Neural cell (in vitro differentiated cells): ENCODE results near the gene KBTBD7.
"Not testable (repeated sequence)": the region's sequence is repeated elsewhere in the genome, so short reads cannot be mapped to it uniquely, and the experiment has no call there.

Source experiments
- EZH2 ChIP-seq: fragments of 200-600, 300-800 bp; shearing (Covaris generic), sonication (generic); IDR thresholded peaks from 2 replicates; pipeline ENCODE4 v1.6.1; 2014; ENCODE audit warnings: antibody characterized with exemption, low read length, borderline replicate concordance, mild to moderate bottlenecking; ENCODE audit not compliant: insufficient read depth, poor library complexity, severe bottlenecking
- MXI1 ChIP-seq: fragments of 450-650 bp; conservative IDR thresholded peaks from 2 replicates; pipeline ENCODE4 v1.6.1; 2014; ENCODE audit warnings: antibody characterized with exemption, mild to moderate bottlenecking; ENCODE audit not compliant: poor library complexity, severe bottlenecking
- POLR2AphosphoS5 ChIP-seq: IDR thresholded peaks from 2 replicates; pipeline ENCODE4 v1.6.1; 2012
- RAD21 ChIP-seq: fragments of 450-650 bp; conservative IDR thresholded peaks from 2 replicates; pipeline ENCODE4 v1.6.1; 2014; ENCODE audit warnings: antibody characterized with exemption, mild to moderate bottlenecking, moderate library complexity
- TAF1 ChIP-seq: IDR thresholded peaks from 2 replicates; pipeline ENCODE4 v1.6.1; 2012; ENCODE audit warnings: low read depth
- TF ChIP-seq, protein P1 (sequence below): fragments of 450-650 bp; IDR thresholded peaks from 2 replicates; pipeline ENCODE4 v1.5.1; 2014; ENCODE audit warnings: antibody characterized with exemption, mild to moderate bottlenecking, moderate library complexity; ENCODE audit not compliant: poor library complexity, severe bottlenecking
- TF ChIP-seq, protein P2 (sequence below): IDR thresholded peaks from 2 replicates; pipeline ENCODE4 v1.6.1; 2012; ENCODE audit warnings: borderline replicate concordance

DNA sequence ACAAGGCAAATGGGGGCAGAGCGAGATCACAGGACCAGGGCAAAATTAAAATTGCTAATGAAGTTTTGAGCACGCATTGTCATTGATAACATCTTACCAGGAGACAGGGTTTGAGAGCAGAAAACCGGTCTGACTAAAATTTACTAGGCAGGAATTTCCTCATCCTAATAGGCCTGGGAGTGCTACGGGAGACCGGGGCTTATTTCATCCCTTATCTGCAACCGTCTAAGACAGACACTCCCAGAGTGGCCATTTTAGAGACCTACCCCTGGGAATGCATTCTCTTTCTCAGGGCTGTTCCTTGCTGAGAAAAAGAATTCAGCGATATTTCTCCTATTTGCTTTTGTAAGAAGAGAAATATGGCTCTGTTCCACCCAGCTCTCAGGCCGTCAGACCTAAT is 18.8 kb downstream of the KBTBD7 start:
- TF ChIP-seq EZH2, TAF1, RAD21, MXI1, POLR2AphosphoS5: not testable (repeated sequence)
- TF ChIP-seq, protein P1, sequence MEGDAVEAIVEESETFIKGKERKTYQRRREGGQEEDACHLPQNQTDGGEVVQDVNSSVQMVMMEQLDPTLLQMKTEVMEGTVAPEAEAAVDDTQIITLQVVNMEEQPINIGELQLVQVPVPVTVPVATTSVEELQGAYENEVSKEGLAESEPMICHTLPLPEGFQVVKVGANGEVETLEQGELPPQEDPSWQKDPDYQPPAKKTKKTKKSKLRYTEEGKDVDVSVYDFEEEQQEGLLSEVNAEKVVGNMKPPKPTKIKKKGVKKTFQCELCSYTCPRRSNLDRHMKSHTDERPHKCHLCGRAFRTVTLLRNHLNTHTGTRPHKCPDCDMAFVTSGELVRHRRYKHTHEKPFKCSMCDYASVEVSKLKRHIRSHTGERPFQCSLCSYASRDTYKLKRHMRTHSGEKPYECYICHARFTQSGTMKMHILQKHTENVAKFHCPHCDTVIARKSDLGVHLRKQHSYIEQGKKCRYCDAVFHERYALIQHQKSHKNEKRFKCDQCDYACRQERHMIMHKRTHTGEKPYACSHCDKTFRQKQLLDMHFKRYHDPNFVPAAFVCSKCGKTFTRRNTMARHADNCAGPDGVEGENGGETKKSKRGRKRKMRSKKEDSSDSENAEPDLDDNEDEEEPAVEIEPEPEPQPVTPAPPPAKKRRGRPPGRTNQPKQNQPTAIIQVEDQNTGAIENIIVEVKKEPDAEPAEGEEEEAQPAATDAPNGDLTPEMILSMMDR: not testable (repeated sequence)
- TF ChIP-seq, protein P2, sequence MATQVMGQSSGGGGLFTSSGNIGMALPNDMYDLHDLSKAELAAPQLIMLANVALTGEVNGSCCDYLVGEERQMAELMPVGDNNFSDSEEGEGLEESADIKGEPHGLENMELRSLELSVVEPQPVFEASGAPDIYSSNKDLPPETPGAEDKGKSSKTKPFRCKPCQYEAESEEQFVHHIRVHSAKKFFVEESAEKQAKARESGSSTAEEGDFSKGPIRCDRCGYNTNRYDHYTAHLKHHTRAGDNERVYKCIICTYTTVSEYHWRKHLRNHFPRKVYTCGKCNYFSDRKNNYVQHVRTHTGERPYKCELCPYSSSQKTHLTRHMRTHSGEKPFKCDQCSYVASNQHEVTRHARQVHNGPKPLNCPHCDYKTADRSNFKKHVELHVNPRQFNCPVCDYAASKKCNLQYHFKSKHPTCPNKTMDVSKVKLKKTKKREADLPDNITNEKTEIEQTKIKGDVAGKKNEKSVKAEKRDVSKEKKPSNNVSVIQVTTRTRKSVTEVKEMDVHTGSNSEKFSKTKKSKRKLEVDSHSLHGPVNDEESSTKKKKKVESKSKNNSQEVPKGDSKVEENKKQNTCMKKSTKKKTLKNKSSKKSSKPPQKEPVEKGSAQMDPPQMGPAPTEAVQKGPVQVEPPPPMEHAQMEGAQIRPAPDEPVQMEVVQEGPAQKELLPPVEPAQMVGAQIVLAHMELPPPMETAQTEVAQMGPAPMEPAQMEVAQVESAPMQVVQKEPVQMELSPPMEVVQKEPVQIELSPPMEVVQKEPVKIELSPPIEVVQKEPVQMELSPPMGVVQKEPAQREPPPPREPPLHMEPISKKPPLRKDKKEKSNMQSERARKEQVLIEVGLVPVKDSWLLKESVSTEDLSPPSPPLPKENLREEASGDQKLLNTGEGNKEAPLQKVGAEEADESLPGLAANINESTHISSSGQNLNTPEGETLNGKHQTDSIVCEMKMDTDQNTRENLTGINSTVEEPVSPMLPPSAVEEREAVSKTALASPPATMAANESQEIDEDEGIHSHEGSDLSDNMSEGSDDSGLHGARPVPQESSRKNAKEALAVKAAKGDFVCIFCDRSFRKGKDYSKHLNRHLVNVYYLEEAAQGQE: not testable (repeated sequence)
